NOMO-1 (cell line): Measurements from ENCODE around the gene GSTT2B.
"Not testable (repeated sequence)": the region's sequence is repeated elsewhere in the genome, so short reads cannot be mapped to it uniquely, and the experiment has no call there.

Experiments used
- DNase-seq, 2 experiments: peaks; one replicate each; lab custom pipeline; 2025; ENCODE audit not compliant: unreplicated experiment in 2 of 2; lab: John Stamatoyannopoulos, UW

GSTT2B gene, protein sequence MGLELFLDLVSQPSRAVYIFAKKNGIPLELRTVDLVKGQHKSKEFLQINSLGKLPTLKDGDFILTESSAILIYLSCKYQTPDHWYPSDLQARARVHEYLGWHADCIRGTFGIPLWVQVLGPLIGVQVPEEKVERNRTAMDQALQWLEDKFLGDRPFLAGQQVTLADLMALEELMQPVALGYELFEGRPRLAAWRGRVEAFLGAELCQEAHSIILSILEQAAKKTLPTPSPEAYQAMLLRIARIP

DNA sequence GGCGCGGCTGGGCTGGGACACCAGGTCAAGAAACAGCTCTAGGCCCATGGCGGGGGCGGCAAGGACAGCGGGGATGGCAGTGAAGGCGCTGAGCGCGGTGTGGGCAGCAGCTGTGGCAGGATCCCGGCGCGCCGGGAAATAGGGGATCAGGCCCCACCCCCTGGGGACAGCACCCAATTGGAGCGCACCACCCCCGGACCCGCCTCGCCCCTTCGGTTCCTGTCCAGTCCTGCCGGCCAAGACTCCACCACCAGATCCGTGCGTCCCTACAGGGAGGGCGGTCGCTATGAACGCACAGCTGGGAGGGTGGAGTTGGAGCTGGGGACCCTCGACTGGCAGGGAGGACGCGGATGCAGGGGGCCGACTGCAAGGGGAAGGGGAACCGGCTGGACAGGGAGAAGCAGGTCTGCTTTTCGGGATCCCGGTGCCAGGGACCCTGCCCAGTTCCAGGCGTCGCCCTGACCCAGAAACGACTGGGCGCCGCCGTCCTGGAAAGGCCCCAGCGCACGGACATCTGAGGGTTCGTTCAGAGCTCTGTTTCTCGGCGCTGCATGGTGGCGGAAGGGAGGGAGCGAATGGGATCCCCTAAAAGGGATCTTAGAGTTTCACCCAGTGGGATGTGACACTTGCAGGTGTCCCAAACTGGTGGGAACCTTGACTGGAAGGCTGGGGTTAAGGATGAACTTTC is at the start of gene GSTT2B:
Gene GSTT2B (minus strand): TSS at position 112 of the 688 bp plus-strand sequence. CDS start 64 bp downstream, at position 48.
- not testable (repeated sequence) for DNase-seq

DNA sequence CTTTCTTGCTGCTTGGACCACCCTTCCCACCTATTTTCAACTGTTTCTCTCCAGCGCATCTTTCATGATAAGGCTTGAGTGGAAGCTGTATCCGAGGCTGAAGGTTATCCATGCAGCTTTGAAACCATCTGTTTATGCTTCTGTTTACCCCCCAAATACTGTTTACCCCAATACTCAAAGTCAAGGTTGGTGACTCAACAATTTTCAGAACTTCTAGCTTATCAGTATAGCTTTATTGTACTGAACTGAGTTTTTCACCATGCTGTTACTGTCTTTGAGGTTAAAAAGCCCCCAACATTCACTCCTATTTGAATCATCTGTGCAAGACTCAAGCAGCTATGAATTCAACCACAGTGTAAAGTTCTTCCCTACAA is 49.0 kb upstream of the GSTT2B start:
- DNase-seq = no peak

DNA sequence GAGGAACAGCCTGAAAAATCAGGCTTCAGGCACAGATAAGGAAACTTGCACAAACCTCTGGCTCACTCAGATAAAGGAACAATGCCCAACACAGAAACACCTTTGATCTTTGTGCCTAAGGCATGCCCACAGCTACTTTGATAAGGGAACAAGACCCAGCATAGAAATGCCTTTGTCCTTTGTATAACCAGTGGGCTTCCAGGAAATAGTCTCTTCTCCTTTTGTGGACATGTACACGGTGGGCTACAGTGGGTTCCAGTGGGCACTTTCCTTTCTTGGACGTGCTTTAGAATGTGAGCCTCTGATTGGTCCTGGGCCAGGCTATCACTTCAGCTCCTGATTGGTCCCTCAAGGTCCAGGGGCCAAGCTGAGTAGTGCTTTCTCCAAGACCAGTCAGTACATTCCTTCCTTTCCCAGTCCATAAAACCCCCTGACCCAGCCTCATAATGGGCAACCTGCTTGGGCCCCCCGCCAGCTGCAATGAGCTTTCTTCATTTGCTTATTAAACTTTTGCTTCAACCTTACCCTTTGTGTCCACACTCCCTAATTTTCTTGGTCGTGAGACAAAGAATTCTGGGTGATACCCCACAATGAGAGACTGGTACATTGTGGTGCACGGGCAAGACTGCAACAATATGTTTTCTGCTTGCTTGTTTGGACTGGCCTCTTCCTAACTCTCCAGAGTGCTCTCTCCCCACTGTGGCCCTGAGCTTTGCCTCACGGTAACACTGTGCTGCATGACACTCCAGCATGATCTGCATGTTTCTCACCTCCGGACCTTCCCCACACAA is 48.4 kb upstream of the GSTT2B start:
- DNase-seq = no peak

DNA sequence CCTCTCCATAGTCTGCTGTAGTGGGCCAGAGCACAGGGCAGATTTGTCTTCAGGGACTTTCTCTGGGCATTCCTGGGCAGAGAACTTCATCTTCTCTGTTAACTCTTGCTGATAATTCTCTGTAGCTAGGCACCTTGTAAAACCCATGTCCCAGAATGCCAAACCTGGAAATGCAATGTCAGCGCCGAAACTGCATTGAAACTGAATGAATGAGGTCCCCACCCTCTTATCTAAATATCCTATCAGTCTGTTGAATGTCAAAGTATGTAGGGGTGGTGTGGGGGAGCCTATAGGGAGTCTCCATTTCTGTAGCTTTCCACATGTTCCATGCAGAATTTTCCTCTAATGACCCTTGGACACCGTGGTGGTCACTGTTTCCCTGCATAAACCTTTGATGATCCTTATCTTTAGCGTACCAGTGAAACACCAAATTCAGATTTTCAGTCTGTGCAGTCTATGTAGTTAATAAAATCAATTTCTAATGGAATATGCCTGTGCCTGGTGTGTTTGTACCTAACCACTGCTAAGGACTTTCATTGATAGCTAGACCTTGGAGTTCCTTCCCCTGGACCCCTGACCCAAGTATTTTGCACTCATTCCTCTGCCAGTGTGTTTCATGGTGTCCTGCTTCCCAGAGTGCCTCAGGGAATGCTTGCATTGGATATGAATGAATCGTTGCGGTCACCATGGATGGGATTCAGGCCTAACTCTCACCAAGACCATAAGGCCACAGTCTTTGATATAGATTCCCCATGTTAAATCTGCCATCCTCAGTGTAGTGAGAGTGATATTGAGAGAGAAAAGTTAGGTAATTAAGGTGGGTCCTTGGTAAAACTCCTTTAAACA is 47.6 kb upstream of the GSTT2B start:
- no peak for DNase-seq

DNA sequence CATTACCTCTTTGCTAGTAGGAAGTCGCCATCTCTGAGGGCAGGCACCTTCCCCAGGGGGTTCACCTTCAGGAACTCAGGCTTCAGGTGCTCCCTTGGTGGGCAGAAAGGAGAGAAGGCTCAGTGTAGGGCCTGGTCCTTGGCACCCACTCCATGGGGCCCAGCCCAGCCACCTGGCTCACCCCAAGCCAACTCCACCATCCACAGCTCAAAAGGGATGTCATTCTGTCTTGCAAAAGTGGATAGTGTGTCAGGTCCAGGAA is 47.0 kb upstream of the GSTT2B start:
- no peak for DNase-seq

DNA sequence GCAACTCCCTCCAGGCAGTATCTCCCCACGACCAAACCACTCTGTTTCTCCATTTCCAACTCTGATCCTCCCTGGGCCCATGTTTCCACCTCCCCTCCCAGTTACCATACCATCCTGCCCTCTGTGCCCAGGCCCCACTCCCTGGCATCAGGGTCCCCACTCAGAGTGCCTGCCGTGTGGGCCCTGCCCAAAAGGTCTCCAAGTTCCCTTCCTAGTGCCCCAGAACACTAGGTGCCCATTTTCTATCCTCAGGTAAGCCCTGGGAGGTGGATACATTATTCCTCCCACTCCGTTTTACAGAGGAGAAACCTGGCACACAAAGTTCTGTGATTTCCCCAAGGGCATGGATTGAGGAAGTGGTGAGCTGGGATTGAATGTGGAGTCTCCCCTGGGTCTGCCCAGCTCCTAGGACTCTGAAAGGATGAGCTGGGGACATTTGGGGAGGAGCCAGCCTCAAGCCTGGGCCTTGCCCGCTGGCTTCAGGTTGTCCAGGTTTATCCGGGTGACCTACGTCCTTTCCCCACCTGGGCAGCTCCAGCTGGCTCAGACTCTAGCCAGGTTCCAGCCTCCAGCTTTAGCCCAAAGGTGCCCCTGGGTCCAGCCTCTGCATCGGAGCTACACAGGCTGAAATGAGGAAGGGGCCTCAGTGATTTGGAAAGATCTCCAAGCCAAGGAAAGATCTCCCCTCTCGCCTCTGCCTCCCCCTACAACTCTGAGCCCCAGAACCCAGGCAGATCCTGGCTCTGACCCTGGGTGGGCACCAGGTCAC is 46.4 kb upstream of the GSTT2B start:
- no peak for DNase-seq

DNA sequence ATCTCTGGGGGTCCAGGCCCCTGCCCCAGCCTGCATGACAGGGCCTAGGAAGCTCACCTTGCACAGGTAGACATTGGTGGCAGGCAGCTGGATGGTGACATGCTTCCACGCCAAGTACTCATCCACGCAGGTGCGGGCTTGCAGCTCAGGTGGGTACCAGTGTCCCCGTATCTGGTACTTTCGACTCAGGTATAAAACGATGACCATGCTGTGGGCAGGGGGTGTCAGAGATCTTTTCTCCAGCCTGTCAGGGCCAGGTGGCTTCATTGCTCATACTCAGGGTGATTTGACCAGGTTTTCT is 45.9 kb upstream of the GSTT2B start:
- DNase-seq = no peak

DNA sequence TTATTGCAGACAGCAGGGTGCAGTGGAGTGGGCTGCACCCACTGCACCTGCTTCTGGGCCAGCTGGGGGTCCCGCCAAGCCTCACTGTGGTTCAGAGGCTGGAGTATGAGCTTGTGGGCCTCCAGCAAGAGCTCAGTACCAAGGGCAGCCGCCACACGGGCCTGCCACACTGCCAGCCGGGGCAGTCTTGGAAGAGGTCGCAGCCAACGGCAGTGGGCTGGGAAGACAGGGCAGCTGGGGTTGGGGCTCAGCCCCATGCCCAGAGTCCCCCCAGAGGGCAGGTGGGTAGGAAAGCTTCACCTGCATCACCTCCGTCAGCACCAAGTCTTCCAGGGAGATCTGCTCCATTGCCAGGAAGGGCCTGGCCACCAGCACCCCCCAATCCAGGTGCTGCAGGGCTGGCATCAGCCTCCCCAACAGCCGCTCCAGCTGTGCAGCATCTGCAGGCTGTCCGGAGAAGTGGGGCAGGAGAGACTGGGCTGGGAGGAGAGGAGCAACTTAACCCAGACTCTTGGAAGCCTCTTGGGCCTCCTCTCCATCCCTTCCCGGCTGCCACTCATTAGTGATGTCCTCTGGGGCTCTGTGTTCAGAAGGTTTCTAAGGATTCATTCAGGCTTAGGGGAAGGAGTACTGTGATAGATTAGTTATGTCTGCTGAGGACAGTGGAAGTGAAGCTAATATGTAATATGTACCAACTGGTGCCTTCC is 45.4 kb upstream of the GSTT2B start:
- DNase-seq = no peak

DNA sequence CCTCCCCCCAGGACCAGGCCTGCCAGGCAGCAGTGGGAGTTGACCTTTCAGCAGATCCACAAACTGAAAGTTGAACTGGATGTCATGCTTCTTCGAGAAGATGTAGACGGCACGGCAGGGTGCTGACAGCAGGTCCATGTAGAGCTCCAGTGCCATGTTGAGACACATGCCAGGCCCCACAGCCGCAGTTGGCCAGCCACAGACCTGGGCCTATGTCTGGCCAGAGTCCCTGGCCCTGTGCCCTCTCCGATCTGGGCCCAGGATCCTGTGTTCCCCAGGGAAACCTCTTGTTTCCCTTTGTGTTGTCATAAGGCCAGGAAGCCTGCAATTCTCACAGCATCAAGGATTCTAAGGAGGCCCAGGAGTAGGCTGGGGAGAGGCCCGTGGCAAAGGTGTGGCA is 44.2 kb upstream of the GSTT2B start, which contains the start of gene GSTT4:
Gene GSTT4 (minus strand): TSS at position 253 of the 400 bp plus-strand sequence. CDS start 97 bp downstream, at position 156.
- no peak for DNase-seq

DNA sequence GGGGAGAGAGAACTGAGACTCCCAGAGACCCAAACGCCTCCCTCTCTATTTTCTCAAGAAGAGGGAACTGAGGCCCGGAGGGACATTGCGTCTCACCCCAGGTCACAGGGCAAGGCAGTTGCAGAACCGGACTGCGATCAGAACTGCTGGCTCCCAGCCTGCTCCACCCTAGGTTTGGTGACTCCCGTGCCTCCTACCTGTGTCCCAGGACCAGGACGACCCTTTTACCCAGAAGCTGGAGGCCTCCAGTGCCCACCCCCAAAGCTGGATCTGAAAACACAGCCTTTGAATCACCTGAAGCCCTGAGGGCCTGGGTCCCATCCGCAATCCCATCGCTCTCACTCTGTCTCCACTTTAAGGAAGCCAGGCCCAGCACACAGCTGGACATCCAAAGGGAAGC is 42.9 kb upstream of the GSTT2B start:
- no peak for DNase-seq

DNA sequence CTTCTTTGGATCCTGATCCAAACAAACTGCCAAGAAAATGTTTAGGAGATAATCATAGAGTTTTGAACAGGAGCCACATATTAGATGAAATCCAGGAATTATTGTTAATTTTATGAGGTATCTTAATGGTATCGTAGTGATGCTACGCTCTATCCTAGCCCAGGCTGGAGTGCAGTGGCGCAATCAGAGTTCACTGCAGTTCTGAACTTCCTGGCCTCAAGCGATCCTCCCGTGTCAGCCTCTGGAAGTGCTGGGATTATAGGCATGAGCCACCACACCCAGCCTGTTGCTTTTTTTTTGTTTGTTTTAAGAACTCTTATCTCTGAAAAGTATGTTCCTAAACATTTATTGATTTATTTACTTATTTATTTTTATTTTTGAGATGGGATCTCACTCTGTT is 41.9 kb upstream of the GSTT2B start:
- DNase-seq = no peak

DNA sequence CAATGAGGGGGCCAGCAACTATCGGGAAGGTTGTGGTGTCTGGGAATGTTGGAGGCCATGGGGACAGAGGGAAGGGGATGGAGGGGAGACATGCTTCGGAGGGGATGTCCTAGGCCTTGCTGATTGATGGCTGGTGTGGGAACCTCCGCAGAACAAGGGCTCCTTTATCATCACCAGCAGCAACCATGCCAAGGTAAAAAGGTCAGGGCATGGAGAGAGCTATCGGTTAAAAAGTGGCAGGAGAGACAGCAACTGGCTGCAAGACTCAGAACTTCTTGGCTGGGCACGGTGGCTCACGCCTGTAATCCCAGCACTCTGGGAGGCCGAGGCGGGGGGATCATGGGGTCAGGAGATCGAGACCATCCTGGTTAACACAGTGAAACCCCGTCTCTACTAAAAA is 41.3 kb upstream of the GSTT2B start:
- no peak for DNase-seq

DNA sequence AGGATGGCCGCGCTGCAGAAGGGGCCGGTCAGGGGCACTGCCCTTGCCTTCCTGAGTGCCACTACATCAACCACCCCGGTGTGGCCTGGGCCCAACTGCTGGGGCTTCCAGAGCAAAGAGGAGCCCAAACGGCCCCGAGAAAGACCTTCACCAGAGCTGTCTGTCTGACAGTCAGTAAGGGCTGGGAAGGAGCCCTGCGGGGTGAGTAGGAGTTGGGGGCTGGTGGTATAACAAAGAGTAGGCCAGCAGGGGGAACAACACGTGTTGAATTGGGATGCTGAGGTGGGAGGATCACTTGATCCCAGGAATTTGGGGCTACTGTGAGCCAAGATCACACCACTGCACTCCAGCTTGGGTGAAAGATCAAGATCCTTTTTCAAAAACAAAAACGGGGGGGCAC is 40.3 kb upstream of the GSTT2B start:
- no peak for DNase-seq

DNA sequence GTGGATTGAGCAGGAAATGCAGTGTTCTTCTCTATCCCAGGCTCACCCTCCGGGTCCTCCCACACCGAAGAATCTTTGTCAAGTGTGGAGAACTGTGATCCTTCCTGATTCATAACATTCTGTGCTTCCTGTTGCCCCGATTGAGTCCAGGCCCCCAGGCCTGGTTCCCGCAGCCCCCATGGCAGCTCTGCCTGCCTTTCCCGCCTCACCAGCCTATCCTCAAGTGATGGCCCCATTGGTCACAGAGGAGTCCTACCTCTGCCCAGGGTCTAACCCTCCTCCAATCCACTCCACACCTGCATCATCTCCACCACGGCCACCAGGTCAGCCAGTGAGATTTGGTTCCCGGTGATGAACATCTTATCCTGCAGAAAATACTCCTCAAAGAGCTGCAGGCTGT is 38.8 kb upstream of the GSTT2B start:
- DNase-seq = not testable (repeated sequence)

DNA sequence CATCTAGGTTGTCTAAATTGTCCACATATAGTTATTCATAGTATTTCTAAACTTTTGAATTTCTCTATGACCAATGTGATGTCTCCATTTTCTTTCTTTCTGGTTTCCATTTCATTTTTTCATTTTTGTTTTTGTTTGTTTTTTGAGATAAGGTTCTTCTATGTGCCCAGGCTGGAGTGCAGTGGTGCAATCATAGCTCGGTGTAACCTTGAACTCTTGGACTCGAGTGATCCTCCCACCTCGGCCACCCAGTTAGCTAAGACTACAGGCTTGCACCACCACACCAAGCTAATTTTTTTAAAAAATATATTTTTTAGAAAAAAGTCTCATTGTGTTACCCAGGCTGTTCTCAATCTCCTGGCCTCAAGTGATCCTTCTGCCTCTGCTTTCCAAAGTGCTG is 36.1 kb upstream of the GSTT2B start:
- DNase-seq = no peak

DNA sequence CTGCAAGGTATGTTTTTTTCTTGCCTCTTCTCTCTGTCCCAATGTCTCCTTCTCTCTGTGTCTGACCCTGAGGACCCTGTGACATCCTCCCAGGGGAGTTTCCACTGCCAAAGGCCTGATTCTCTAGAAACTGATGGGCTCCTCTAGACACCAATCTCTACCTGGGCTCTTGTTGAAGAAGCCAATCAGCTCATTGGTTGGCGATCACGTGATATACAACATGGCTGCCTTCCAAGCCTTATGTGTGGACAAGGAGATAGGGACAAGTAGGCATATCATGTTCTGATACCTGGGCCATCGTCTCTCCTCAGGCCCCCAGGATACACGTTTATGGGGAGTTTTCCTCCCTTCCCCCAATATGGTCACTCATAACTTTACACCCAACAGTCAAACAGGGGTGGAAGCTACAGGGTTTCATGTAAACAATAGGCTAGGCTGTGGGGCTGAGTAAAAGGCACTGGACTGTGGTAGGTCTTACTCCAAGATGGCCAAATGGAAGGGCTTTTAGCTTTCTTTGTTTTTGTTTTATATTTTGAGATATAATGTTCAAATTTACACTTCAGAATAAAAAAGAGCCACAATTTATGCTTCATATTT is 32.7 kb upstream of the GSTT2B start:
- not testable (repeated sequence) for DNase-seq

DNA sequence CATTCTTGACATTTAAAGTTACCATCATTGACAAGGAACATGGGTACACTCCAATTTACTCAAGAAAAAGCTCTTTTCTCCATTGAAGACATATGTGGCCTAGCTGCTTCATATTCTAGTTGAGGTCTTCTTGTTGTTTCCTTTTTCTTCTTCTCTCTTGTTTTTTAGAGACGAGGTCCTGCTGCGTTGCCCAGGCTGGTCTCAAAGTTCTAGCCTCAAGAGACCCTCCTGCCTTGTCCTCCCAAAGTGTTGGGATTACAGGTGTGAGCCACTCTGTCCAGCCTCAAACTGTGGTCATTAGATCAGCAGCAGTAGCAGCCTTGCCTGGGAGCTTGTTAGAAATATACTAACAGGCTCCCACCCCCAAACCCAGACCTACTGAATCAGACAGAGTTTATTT is 32.1 kb upstream of the GSTT2B start:
- DNase-seq = not testable (repeated sequence)

DNA sequence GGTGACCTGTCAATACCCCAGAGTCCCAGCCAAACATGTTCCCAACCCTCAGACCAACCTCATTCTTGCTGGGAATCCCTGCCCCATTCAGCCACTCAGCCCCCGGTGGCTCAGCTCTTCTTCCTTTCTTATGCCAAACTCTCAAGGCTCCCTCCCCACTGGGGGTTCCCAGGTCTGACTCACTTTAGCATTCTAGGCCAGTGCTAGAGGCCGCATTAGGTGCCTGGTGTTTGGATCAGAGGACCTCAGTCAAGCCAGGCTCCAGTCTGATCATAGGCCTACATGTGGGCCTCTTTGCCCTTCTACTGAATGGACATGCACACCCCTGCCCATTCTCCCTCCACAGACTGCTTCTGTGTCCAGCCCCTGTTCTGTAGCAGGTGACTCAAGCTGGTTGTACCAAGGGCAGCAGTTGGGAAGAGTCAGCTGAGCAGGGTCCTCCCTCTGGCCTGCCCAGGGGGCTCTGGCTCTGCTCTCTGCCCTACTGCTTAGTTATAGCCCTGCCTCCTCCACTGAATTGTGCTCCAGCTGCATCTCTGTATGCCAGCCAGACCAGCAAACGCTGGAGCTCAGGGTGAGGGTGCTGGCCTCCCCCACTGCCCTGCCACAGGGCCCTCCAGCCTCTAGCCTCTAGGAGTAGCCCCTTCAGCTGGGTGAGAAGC is 28.7 kb upstream of the GSTT2B start:
- not testable (repeated sequence) for DNase-seq
